Ureter (tissue), 1 donor: ENCODE results near the gene ADCY3. TPM values are rescaled to one million over a fixed set of nuclear protein-coding genes. Genes with fewer than 3 reads are reported as not detected.

Experiments used
- DNase-seq: peaks from one replicate; pipeline ENCODE4 v3.0.0-alpha.2; 2020; ENCODE audit warnings: low spot score
- total RNA-seq: library from RNA; stranded (reverse); gene quantifications from one replicate; pipeline ENCODE4 v1.2.4, GENCODE V29; 2023
- donor health status: DM: yes; HTN: yes; CAD: no.

Gene ADCY3
- total RNA-seq, 1 donor from 2014 or later, result 82.5 TPM

DNA sequence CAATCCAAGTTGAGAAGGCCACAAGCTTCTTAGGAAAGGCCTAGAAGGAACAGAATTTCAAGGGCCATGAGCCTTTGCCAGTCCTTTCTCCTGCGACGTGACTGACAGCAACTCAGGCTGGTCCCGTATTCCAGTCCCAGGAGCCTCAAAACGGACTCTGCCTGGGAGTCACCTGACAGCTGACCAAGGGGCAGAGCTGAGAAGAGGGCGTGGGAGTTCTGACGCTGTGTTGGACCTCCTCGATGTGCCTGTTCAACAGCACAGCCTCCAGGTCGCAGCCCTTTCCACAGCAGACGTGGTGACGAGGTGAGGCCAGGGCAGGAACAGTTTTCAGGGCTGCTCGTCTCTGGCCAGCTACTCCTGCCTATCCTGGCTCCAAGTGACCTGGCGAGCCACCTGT, 89.3 kb downstream of the ADCY3 start:
- no peak for DNase-seq

DNA sequence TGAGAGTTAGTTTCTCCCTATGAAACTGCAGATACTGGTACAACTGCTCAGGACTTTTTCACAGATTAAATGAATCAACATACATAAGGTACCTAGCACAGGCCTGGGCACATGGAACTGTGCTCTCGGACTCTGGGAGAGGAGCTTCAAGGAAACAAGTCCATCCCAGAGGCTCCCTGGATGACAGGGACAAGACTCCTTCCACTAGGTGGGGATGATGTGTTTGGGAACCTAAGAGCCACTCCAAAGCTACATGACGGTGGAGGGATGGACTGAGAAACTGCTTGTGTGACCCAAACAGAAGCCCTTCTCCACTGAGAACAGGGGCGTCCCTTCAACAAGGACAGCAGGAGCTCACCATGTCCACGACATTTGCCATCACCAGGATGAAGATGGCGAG, 89.7 kb downstream of the ADCY3 start:
- DNase-seq, result no peak

DNA sequence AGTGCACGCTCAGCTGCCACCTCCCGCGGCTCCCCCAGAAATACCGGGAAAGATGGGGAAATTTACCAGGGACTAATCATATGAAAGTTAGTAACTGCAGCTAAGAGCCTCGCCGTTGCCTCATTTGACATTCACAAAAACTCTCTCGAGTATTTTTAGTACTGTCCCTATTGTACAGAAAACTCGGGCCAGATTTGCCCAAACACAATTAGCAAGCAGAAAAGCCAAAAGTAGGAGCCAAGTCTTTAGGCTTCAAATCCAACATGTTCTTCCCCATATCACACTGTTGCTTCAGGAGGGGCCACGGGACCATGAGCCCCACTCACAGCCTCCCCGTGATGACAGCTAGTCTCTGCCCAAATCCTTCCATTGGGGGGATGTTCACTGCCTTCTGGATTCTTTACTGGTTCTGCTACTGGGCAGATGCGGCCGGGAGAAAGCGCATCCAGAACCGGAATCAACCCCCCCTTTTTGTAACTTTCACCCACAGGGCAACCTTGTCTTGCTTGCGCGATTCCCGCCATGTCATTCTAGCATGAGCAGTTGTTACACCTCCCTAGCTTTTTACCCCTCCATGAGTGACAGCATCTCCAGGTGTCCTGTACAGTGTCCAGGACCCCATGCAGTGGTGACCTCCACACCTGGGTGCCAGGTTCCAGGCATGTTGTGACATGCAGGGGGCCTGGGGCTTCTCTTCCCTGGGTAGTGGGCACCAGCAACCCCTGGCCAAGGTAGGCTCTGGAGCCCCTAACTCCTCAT, 91.6 kb downstream of the ADCY3 start:
- no peak for DNase-seq

DNA sequence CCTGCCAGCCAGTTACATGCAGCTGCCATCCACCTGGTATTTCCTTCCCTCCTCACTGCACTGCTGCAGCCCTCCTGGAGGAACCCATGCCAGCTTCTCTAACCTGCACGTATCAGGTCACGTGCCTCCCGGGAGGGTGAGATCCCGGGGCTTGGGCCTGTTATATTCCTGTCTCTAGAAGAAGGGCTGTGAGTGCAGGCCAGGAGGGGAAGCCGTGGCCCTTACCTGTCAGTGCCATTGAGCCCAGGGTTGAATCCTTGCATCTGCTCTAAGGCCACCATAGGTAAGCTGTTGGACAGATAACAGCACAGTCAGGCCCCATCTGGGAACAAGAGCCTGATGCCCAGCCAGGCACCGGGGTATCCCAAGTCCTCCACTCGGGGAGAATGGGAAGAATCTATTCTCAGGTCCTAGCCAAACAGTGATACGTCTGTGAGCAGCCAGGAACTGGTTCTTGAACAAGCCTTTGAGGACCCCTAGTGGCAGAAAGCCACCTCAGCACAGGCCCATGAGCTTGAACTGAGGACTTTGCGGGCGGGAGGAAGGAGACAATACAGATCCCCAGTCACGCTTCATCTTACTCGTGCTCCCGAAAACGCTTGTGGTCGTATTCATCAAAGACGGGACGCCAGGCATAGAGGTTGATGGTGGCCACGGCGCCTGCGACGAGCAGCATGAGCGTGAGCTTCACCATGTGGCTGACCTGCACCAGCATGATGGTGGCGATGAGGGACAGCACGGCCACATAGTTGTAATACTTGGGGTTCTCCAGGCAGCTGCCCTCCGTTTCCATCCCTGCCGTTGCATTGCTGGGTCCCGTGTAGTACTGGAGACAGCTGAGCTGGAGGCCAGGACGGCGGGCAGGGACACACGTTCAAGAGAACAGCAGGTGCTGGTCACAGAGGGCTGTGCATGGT, 92.5 kb downstream of the ADCY3 start:
- peak; percentile 88 for DNase-seq

DNA sequence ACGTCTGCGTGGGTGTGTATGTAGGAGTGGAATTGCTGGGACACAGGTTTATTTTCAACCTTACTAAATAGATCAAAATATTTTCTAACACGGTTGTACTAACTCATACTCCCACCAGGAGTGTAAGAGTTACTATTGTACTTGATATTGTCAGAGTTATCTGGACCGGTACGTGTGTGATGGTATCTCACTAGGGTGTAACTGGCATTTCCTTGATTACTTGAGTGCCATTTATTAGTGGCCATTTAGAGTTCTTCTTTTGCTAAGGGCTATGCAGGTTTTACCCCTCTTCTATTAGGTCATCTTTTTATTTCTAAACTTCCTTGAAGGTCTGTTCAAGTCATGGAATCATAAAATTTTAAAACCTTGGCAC, 93.3 kb downstream of the ADCY3 start:
- peak; percentile 24 for DNase-seq

DNA sequence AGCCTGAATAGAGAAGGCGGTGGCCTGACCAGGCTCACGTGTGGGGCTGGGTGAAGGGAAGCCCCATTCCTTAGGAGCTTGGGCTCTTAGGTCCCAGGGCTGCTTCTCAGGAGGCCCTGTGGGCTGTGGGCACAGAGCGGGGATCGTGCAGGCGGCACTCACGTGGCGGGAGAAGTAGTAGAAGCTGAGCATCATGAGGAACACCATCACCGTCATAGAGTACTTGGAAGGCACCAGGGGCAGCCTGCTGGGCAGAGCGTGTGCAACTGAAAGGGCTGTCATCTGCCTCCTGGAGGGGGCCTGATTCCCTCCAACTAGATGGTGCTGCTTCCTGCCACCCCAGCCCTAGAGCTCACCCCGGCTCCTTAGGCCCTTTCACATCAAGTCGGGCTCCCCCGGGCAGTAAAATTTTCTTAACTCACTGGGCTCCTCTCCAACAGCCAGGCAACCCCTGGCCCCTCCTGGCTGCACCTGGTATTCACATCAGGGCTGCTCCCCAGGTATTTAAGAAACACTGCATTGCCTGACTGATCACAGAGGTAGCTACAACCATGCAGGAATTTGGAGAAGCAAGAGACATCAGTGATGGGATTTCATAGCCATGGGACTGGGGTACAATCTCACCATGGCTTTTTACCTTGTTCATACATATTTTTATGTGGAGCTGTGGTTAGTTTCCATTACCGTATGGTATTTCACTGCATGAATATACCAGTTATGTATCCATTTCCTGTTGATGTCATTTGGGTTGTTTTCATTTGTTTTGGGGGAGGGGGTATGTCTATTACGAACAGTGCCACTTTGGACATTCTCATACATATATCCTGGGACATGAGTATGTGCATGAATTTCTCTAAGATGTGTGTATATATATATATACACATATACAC, 93.9 kb downstream of the ADCY3 start:
- DNase-seq, result peak; percentile 40

DNA sequence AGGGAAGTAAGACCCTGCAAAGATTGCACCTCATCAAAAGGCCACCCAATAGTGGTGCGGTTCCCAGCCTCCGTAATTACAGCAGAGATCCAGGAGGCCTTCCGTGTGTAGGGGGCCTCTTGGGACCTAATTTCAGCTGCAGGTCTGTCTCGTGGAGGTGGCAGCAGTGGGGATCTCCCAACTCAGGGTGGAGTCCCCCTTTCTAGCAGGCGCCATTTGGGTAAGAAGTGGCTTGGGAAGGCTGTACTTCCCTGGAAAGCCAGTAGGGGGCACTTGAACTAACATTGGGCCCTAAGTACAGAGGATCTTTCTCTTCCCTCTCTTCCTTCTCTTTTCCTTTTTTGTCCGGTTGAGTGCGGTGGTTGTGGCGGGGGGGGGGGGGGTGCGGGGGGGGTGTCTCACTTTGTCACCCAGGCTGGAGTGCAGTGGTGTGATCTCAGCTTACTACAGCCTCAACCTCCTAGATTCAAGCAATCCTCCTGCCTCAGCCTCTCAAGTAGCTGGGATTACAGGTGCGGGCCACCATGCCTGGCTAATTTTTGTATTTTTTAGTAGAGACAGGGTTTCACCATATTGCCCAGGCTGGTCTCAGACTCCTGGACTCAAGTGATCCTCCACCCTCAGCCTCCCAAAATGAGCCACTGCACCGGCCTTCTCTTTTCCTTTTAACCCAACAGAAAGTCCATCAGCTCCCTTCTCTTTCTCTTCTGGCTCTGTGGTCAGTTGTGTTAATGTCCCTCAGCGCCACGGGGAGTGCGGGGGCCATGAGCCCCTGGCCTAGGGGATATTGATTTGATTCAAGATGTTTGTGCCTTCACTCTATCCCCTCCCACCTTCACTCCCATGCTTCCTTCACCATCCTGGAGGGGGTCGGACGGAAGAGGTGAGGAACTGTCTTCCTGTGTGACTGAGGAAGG, 94.8 kb downstream of the ADCY3 start:
- peak; percentile 42 for DNase-seq

DNA sequence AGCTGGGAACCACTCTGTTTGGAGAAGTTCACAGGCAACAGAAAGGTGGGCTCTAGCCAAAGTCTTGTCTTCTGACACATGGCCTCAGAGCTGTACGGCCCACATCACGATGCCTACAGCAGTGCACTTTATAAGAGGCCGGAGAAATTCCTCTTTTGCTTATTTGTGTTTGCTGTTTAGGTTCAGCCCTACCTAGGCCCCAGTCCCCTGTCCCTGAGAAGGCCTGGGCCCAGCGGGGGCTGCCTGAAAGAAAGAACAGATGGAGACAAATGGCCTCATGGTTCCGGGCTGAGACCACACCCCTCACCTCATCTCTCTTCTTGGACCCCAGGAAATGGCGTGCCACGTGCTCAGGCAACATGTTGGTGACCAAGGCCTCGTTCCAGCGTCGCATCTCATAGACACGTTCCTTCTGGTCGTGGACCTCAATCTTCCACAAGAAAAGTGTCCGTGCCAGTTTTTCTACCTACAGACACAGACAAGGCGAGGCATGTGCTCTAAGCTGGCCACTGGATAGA, 95.9 kb downstream of the ADCY3 start:
- DNase-seq, result peak; percentile 29

DNA sequence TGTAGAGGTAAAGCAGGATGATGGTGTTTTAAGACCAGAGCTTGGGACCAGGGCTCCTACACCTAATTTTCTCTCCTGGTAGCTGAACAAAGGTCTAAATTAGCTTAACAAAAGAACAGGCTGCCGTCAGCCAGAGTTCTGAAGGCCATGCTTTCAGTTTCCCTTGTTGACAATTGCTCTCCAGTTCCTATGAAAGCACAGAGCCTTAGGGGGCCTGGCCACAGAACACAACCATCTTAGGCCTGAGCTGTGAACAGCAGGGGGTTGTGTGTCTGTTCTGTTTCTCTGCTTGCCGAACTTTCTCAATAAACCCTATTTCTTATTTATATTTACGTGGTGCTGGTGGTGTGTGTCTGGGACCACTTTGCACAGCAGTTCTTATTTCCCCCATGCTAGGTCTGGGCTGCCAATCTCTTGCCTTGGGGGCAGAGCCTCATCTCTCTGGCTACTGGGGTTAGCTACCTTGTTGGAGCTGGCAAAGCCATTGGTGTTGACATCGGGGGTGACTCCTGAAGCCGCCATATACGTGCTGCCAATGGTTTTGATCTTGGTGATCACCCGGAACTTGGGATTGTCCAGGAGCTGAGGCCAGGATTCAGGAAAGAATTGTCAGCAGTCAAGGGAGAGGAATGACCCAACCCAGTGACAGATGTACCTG, 97.9 kb downstream of the ADCY3 start:
- peak; percentile 32 for DNase-seq

DNA sequence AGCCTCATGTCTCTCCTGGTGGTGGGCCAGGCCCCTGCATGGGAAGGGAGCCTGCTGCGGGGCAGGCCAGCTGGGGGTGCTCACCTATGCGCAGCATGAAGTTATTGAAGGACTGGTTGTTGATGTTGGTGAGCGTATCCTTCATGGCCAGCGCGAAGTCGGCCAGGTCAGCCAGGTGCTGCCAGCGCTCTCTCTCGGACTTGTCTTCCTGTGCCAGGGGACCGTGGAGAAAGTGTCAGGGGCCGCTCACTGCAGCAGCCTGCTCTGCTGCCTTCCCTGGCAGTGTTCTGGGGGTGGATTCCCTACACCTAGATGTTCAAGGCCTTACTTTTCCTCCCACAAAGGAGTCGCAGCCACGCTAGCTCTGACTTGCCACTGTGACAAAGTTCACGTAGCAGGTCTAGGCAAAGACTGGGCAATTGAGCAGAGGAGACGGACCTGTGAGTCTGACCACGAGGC, 98.6 kb downstream of the ADCY3 start:
- peak; percentile 53 for DNase-seq

DNA sequence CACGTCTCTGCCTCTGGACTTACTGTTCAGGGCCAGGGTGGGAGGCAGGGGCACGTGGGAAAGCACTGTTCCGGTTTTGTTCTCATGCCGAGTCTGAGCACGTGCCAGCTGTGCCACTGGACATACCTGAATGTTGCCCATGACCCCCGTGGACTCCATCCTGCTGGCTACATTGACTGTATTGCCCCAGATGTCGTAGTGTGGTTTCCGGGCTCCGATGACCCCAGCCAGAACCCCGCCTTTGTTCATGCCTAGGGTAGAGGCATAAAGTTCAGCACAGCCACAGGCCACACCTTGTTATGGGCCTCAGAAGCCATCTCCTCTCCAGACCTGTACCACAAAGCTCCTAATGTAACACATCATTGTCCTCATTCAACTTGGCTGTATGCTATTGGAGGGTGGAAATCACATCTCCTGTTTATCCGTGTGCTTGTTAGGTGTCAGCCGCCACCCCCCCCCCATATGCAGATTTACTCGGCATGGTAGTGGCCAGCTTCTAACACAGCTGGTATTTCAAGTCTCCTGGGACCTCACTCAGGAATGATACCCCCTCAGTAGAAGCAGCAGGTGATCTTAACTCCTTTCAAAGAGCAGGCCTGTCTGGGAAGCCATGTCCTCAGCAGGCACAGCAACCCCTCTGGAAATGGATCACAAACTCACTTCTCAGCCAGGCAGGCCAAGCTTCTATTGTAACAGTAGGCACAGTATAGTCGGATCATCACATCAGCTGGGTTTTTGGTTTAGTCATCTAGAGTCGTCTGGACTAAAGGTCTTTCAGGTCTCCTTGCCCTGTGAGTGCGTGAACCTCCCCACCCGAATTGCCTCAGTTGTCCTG, 99.2 kb downstream of the ADCY3 start:
- peak; percentile 40 for DNase-seq

DNA sequence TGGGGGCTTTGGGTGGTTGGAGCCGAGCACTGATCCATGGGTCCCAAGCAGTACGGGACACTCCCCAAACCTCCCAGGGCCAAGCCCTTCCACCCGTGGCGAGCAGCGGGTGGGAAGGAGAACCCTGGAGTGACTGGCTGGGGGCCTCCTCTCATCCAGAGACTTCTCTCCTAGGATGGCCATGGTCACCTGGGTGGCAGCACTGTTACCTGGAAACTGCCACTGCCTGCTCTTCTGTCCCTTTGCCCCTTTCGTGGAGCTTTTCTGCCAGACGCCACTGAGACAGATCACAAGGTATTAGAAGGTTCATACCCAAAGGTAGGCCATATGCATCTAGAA, 99.9 kb downstream of the ADCY3 start:
- DNase-seq, result no peak

DNA sequence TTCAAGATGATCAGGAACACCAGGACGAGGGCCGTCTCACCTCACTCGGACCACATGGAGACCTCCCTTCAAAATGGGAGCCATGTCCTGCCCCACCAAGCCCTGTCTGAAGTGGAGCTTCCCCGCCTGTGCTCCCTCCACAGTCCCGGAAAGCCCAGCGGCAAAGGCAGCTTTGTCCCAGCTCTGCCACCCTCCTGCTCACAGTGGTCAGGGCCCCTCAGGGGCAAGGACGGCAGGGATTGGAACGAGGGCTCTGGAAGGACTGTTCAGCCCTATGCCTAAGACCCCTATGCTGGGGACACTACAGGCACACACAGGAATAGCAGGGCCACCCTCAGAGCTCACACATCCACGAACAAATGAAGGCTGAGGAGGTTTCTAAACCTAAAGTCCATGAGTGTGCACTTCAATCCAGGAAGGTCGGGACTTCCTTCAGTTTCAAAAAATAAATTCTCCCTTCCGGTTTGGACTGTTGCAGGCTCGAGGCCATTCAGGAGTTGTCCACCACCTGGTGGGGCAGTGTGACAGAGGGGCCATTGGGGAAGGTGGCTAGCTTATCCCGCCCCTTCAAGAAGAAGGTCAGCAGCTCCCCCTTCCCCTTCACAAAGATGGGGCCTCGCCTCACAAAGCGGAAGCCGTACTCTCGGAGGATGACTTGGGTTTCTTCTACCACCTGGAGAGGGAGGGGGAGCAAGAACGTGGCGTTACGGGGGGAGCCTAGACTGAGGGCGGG, 100.4 kb downstream of the ADCY3 start:
- DNase-seq, result peak; percentile 28

DNA sequence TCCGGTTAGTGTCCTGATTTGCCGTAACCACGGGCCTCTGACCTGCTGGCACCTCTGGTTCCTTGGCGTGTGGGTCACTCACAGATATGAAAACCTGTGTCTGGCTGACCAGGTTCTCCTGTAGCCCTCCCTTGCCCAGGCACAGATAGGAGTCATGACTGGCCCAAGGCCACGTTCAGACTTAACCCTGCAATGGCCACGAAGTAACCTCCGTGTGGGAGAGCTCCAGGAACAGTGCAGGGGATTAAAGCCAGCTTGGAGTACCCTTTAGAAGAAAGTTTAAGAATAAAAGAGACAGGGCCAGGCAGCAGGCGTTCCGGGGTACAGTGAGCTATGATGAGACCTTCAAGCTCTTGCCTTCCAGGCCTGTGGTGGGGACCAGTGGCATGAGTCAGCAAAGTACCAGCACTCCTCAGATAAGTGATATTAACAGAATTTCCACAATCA, 101.3 kb downstream of the ADCY3 start:
- peak; percentile 20 for DNase-seq

DNA sequence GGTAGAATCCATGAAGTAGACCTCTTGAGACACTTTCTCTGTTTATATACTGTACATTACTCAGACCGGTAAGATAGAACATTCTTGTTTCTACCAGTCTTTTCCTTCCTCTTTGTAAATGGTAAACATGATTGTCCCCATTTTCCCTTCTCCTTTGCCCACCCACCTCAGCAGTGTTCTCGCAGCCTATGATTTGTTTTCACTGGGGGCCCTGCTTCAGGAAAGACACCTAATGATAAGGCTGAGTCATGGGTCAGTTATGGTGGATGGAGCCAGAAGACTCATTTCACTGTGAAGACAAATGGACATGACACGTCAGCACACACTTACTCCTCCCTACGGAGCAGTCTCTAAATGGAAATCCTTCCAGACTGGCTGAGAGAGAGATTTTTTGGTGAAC, 103.2 kb downstream of the ADCY3 start:
- DNase-seq, result no peak

DNA sequence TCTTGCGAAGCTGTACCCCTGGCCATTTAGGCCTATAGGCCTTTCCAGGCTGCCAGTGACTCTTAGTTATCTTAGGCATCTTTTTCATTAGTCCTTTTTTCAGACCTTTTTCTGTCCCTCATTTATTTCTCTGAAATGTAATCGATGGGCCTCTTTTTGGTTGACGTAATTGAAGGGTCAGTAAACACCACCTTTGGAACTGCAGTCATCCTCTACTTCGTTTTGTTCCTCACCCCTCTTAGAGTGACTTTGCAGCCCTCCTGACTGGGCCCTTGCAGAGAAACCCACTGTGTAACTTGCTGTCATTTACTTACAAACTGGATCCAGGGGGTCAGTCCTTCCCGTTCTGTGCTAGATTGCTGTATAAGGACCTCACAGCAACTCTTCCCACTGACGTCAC, 103.6 kb downstream of the ADCY3 start:
- DNase-seq, result no peak

DNA sequence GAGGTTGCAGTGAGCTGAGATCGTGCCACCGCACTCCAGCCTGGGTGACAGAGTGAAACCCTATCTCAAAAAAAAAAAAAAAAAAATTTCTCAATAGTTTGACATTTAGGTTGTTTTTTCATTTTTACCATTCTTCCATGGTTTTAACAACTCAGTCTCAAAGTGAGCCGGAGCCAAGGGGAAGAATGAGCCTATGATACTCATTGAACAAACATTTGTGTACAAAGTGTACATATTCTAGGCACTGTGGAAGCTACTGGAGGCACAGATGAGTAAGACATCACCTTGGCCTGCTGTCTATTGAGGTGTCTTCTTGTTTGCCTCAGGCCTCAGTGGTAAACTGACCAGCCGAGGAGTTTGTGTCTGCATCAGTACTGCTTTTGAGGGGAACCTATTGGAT, 104.9 kb downstream of the ADCY3 start:
- peak; percentile 29 for DNase-seq

DNA sequence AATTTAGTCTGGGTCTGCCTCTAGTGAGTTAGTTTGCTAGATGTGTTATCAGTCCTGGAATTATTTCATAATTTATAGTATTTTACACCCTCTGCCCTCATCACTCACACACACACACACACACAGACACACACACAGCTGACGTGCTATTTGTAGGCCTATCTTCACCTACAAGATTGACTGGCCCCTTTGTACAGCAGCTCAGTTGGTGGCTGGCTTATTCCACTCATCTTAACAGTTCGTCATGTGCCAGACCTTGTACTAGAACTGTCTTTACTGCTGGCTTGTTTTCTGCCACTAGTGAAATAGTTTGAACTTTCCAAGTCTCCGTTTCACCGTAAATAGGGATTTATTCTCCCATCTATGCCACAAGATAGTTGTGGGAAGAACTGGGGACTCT, 105.5 kb downstream of the ADCY3 start:
- DNase-seq, result no peak
